Esophagus muscularis mucosa (tissue), 4 donors: ENCODE data around the gene EGLN3.

Experiments used
- CTCF ChIP-seq, 3 experiments: fragments of 200-600 bp in 2 of 3; fragments of 450-650 bp in 1 of 3; sonication (generic) in 2 of 3; IDR thresholded peaks; one replicate each; pipeline ENCODE4 v1.5.1; 2017 to 2019; ENCODE audit warnings: antibody characterized with exemption in 3 of 3, mild to moderate bottlenecking in 2 of 3, moderate library complexity in 1 of 3
- EP300 ChIP-seq: sonication (generic); formaldehyde crosslinking; IDR thresholded peaks from one replicate; pipeline ENCODE4 v1.6.1; 2017; ENCODE audit warnings: antibody characterized with exemption
- POLR2A ChIP-seq: fragments of 450-650 bp; IDR thresholded peaks from one replicate; pipeline ENCODE4 v1.6.1; 2017; ENCODE audit warnings: antibody characterized with exemption, moderate library complexity, mild to moderate bottlenecking, low read depth
- POLR2AphosphoS5 ChIP-seq, 2 donors: sonication (generic); formaldehyde crosslinking; IDR thresholded peaks; one replicate each; pipeline ENCODE4 v1.6.1; 2017; ENCODE audit warnings: antibody characterized with exemption in 2 of 2

- TF ChIP-seq EP300 (no peak), CTCF (IDR thresholded peaks at IDR 0.05) (no peak), POLR2AphosphoS5 (IDR thresholded peaks at IDR 0.05) (no peak), POLR2A (no peak)
These were observed 47.5 kb downstream of the EGLN3 start for GRCh38 chr14:33903369-33903768.
